ENCODE measurements around the gene MYO1G. TPM values are rescaled to one million over a fixed set of nuclear protein-coding genes. Genes with fewer than 3 reads are reported as not detected.

Gene MYO1G
- polyA plus RNA-seq, 2 of the 4 experiments (the other 2 are of a cell fraction), result 0.06 TPM; not detected in 1

DNA sequence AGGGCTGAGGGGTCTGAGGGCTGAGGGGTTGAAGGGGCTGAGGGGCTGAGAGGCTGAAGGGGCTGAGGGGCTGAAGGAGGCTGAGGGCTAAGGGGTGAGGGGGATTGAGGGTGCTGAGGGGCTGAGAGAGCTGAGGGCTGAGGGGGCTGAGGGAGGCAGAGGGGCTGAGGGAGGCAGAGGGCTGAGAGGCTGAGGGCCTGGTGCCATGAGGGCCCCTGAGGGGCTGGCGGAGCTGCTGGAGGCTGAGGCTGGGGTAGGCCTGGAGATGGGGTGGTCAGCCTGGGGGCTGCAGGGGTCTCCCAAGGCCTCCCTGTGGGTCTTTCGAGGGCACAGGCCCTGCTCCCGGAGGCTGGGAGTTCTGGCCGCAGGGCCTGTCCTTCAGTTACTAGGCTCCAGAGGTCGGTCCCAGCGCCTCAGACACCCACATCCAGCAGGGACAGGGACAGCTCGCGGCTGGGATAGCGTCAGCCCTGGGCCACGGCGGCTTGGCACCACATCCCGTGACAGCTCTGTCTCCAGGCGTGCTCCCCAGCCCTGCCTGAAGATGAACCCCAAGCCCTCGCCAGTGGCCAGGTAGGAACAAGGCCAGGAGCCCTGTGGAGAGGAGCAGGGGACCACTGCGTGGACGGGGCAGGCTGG, 16.9 kb downstream of the MYO1G start:
- FAIRE-seq (no peak), ATAC-seq (peak; percentile 18 to 25; a peak in 4 of 6 replicates), DNase-seq (ENCODE audit: low read depth in 1 of 2, low spot score in 1 of 2) (no peak)
- Histone ChIP-seq H3K4me2 (no peak overlapping the region), H3K9me3 (no peaks in the 10 kb centered on the region), H3K4me3 (no peak overlapping the region), H3K27ac (no peak overlapping the region), H3K4me1 (no peaks in the 10 kb centered on the region)
- CTCF ChIA-PET, result interaction anchor here (0.8 to 1.5 kb wide), 2 partner anchors 12 to 584 kb away, joined by 3 to 5 read pairs; no protein-coding TSS in a partner anchor
- 57% methylated on average over 10 of the region's 16 CpGs for WGBS (ENCODE audit: missing lambda C conversion rate)
- TF ChIP-seq MYC (IDR thresholded peaks at IDR 0.05; ENCODE audit: borderline replicate concordance, low read length) (no peak), POLR2A (IDR thresholded peaks at IDR 0.05; ENCODE audit: low read length) (no peak), PHF8 (IDR thresholded peaks at IDR 0.05; ENCODE audit: borderline replicate concordance, low read depth) (no peak), BHLHE40 (IDR thresholded peaks at IDR 0.05; ENCODE audit: low read depth, low read length) (no peak), JUNB (IDR thresholded peaks at IDR 0.05) (no peak), GATA3 (IDR thresholded peaks at IDR 0.05; ENCODE audit: borderline replicate concordance) (no peak)
- TF ChIP-seq, protein P1, sequence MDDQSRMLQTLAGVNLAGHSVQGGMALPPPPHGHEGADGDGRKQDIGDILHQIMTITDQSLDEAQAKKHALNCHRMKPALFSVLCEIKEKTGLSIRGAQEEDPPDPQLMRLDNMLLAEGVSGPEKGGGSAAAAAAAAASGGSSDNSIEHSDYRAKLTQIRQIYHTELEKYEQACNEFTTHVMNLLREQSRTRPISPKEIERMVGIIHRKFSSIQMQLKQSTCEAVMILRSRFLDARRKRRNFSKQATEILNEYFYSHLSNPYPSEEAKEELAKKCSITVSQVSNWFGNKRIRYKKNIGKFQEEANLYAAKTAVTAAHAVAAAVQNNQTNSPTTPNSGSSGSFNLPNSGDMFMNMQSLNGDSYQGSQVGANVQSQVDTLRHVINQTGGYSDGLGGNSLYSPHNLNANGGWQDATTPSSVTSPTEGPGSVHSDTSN (IDR thresholded peaks at IDR 0.05), result no peak
- TF ChIP-seq, protein P2, sequence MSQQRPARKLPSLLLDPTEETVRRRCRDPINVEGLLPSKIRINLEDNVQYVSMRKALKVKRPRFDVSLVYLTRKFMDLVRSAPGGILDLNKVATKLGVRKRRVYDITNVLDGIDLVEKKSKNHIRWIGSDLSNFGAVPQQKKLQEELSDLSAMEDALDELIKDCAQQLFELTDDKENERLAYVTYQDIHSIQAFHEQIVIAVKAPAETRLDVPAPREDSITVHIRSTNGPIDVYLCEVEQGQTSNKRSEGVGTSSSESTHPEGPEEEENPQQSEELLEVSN (IDR thresholded peaks at IDR 0.05; ENCODE audit: borderline replicate concordance, low read depth), result no peak
- POLR2A ChIA-PET, result no interaction called here

DNA sequence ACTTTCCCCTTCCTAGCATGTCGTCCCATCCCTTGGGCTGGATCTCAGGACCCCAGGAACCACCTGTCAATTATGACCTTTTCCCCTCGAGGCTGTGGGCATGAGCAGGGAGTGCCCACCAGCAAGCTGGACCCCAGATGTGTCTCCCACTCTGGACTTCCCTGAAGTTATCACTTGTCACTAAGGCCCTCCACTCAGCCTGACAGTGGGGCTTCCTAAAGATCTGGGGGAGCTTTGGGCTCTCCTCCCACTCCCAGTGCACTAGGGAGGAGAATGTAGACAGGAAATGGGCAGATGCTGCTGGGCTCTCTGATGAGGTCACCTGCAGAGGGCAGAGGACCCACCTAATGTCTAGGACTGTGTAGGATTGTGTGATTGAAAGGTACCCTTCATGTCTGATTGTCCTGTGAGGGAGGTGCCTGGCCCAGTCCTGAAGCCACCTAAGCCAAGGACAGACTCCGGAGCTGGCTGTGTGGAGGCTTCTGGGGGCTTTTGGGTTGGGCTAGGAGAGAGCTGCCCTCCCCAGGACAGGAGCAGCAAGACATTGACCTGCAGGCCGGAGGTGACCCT, 18.7 kb downstream of the MYO1G start:
- TF ChIP-seq MAZ (IDR thresholded peaks at IDR 0.05; ENCODE audit: borderline replicate concordance, low read depth, low read length) (no peak), ZSCAN20 (CRISPR knock-in tag; IDR thresholded peaks at IDR 0.05) (no peak), EP300 (IDR thresholded peaks at IDR 0.05) (no peak)
- H3K4me2 ChIP-seq, result no peak overlapping the region
- POLR2A ChIA-PET, result no interaction called here
- 18% methylated on average over 2 of the region's 4 CpGs for WGBS (ENCODE audit: missing lambda C conversion rate)
- FAIRE-seq, result no peak
- ATAC-seq, result no peak; a peak in 1 of 6 replicates
- no peak overlapping the region for H3K27ac ChIP-seq
- H3K9me3 ChIP-seq, result no peaks in the 10 kb centered on the region
- H3K4me1 ChIP-seq, result no peaks in the 10 kb centered on the region
- DNase-seq (ENCODE audit: low read depth in 1 of 2, low spot score in 1 of 2), result no peak
- no peak overlapping the region for H3K4me3 ChIP-seq
- CTCF ChIA-PET, result interaction anchor here (0.9 to 1.1 kb wide), 2 partner anchors 14 to 177 kb away, joined by 3 to 4 read pairs; no protein-coding TSS in a partner anchor

DNA sequence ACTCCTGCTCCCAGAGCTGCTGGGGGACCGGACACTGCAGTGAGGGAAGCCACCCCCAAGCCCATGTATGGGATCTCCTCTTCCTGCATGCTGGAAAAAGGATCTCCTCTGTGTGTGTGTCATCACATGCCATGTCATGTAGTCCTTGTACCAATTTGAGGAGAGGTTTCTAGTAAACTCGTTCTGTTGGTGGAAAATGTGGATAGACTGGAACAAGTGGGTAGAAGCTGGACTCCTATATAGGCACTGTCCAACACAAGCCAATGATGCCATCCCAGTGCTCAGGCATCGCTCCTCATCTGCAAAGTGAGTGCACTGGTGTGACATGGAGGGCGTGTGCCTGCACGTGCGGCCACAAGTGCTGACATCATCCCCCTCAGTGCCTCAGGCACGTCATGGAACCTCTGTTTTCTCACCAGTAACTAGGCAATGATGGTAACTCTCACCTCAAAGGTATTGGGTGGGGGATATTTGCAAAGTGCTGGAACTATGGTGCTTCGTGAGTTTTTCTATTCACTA, 19.3 kb downstream of the MYO1G start:
- Histone ChIP-seq H3K27ac (no peak overlapping the region), H3K4me2 (no peak overlapping the region), H3K4me3 (no peak overlapping the region), H3K9me3 (no peaks in the 10 kb centered on the region), H3K4me1 (no peaks in the 10 kb centered on the region)
- ATAC-seq (peak in 1 of 2 experiments; percentile 36; a peak in 3 of 6 replicates), DNase-seq (ENCODE audit: low read depth in 1 of 2, low spot score in 1 of 2) (peak in 1 of 2 experiments; percentile 46), FAIRE-seq (no peak)
- WGBS (ENCODE audit: missing lambda C conversion rate), result 30% methylated on average over 8 of the region's 8 CpGs
- CTCF ChIA-PET, result no interaction called here
- POLR2A ChIA-PET, result no interaction called here
- TF ChIP-seq, protein P3, sequence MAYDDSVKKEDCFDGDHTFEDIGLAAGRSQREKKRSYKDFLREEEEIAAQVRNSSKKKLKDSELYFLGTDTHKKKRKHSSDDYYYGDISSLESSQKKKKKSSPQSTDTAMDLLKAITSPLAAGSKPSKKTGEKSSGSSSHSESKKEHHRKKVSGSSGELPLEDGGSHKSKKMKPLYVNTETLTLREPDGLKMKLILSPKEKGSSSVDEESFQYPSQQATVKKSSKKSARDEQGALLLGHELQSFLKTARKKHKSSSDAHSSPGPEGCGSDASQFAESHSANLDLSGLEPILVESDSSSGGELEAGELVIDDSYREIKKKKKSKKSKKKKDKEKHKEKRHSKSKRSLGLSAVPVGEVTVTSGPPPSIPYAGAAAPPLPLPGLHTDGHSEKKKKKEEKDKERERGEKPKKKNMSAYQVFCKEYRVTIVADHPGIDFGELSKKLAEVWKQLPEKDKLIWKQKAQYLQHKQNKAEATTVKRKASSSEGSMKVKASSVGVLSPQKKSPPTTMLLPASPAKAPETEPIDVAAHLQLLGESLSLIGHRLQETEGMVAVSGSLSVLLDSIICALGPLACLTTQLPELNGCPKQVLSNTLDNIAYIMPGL (CRISPR knock-in tag; IDR thresholded peaks at IDR 0.05; ENCODE audit: borderline replicate concordance), result no peak
- TF ChIP-seq ZC3H11A (IDR thresholded peaks at IDR 0.05) (no peak), RCOR1 (IDR thresholded peaks at IDR 0.05; ENCODE audit: low read depth, low read length) (no peak), RFX5 (IDR thresholded peaks at IDR 0.05) (peak; percentile 27; the same call in 1 of the 2 replicates), ZSCAN20 (CRISPR knock-in tag; IDR thresholded peaks at IDR 0.05) (no peak), HDAC2 (IDR thresholded peaks at IDR 0.05) (no peak), BHLHE40 (IDR thresholded peaks at IDR 0.05; ENCODE audit: low read depth, low read length) (peak; percentile 44; the same call in 1 of the 2 replicates)

Measured in A549 (cell line).